ENCODE measurements around the gene C6orf89. TPM values are rescaled to one million over a fixed set of nuclear protein-coding genes. Genes with fewer than 3 reads are reported as not detected.
"Not testable (repeated sequence)": the region's sequence is repeated elsewhere in the genome, so short reads cannot be mapped to it uniquely, and the experiment has no call there.

The C6orf89 gene
- total and polyA plus RNA-seq, 2 experiments from 2014 or later: 73.8 to 84.0 TPM

GRCh38 chr6:36890112-36890663 is 4.4 kb downstream of the C6orf89 start:
- no peaks in the 10 kb centered on the region for H3K9me3 ChIP-seq (ENCODE audit: low read depth)
- peaks cover 97% of the 10 kb centered on the region for H3K79me2 ChIP-seq (ENCODE audit: insufficient read depth)
- DNase-seq: no peak
- no peaks in the 10 kb centered on the region for H3K27me3 ChIP-seq (replicated peaks; ENCODE audit: insufficient read depth)
- peaks cover 10% of the 10 kb centered on the region; the same call in 1 of the 2 replicates for H3F3A ChIP-seq (ENCODE audit: insufficient read depth)
- peaks cover 17% of the 10 kb centered on the region; the same call in 1 of the 2 replicates for H3K4me1 ChIP-seq (ENCODE audit: insufficient read depth)
- H2AFZ ChIP-seq: no peak overlapping the region
- no peak overlapping the region for H3K4me2 ChIP-seq (ENCODE audit: unreplicated experiment)
- no peaks in the 10 kb centered on the region for H3K9me2 ChIP-seq (ENCODE audit: insufficient read depth)
- no peaks in the 10 kb centered on the region for H4K20me1 ChIP-seq (ENCODE audit: insufficient read depth)
- no peak overlapping the region for H3K27ac ChIP-seq
- 95 to 99% methylated on average over 3 of the region's 3 CpGs for WGBS, 2 experiments (ENCODE audit: low coverage in 1 of 2, low lambda C conversion rate in 2 of 2, missing lambda C conversion rate in 2 of 2)
- in situ Hi-C loops (cut with MboI): loop anchor here (25.0 kb wide), 1 partner anchor 322 kb away; no protein-coding TSS in a partner anchor
- H3K9ac ChIP-seq: no peak overlapping the region
- H3K36me3 ChIP-seq (ENCODE audit: low read depth): peaks cover 4% of the 10 kb centered on the region; the same call in 1 of the 2 replicates
- H3K4me3 ChIP-seq: no peak overlapping the region
- TF ChIP-seq EZH2 (IDR thresholded peaks at IDR 0.05; ENCODE audit: insufficient read depth, poor library complexity, severe bottlenecking) (no peak), EZH2phosphoT487 (IDR thresholded peaks at IDR 0.05; ENCODE audit: insufficient read depth, low read depth) (no peak)

- in situ Hi-C loops (cut with MboI): loop anchor here (25.0 kb wide), 1 partner anchor 321 kb away; no protein-coding TSS in a partner anchor
- not testable (repeated sequence) for H4K20me1 ChIP-seq (ENCODE audit: insufficient read depth); H3K4me2 ChIP-seq (ENCODE audit: unreplicated experiment); H3K27me3 ChIP-seq (replicated peaks; ENCODE audit: insufficient read depth); H3K9me2 ChIP-seq (ENCODE audit: insufficient read depth); H3K9ac ChIP-seq; H3K4me3 ChIP-seq; DNase-seq; H3K36me3 ChIP-seq (ENCODE audit: low read depth); H3K9me3 ChIP-seq (ENCODE audit: low read depth); H3K27ac ChIP-seq; H2AFZ ChIP-seq
- whole genome bisulfite sequencing, 2 experiments (ENCODE audit: low coverage in 1 of 2, low lambda C conversion rate in 2 of 2, missing lambda C conversion rate in 2 of 2): 94 to 96% methylated on average over 2 of the region's 2 CpGs
- Histone ChIP-seq H3K4me1 (ENCODE audit: insufficient read depth) (peaks cover 13% of the 10 kb centered on the region; the same call in 1 of the 2 replicates), H3F3A (ENCODE audit: insufficient read depth) (peaks cover 10% of the 10 kb centered on the region; the same call in 1 of the 2 replicates), H3K79me2 (ENCODE audit: insufficient read depth) (peaks cover 100% of the 10 kb centered on the region)
Measured at GRCh38 chr6:36891153-36891552, 5.4 kb downstream of the C6orf89 start.

- 94 to 95% methylated on average over 8 of the region's 8 CpGs for WGBS, 2 experiments (ENCODE audit: low coverage in 1 of 2, low lambda C conversion rate in 2 of 2, missing lambda C conversion rate in 2 of 2)
- Histone ChIP-seq H2AFZ (no peak overlapping the region), H3K9me2 (ENCODE audit: insufficient read depth) (no peaks in the 10 kb centered on the region), H3K9ac (no peak overlapping the region), H3K27me3 (replicated peaks; ENCODE audit: insufficient read depth) (no peaks in the 10 kb centered on the region), H3K9me3 (ENCODE audit: low read depth) (no peaks in the 10 kb centered on the region), H3F3A (ENCODE audit: insufficient read depth) (peaks cover 10% of the 10 kb centered on the region; the same call in 1 of the 2 replicates), H3K79me2 (ENCODE audit: insufficient read depth) (peaks cover 93% of the 10 kb centered on the region), H4K20me1 (ENCODE audit: insufficient read depth) (no peaks in the 10 kb centered on the region), H3K4me2 (ENCODE audit: unreplicated experiment) (no peak overlapping the region), H3K27ac (no peak overlapping the region), H3K4me1 (ENCODE audit: insufficient read depth) (no peaks in the 10 kb centered on the region), H3K36me3 (ENCODE audit: low read depth) (peaks cover 16% of the 10 kb centered on the region; the same call in 1 of the 2 replicates), H3K4me3 (no peak overlapping the region)
- in situ Hi-C loops (cut with MboI): loop anchor here (25.0 kb wide), 1 partner anchor 318 kb away; no protein-coding TSS in a partner anchor
- TF ChIP-seq EZH2 (IDR thresholded peaks at IDR 0.05; ENCODE audit: insufficient read depth, poor library complexity, severe bottlenecking): no peak
- TF ChIP-seq EZH2phosphoT487 (IDR thresholded peaks at IDR 0.05; ENCODE audit: insufficient read depth, low read depth): no peak
- no peak for DNase-seq
Measured at GRCh38 chr6:36893976-36894932, 8.5 kb downstream of the C6orf89 start.

- in situ Hi-C loops (cut with MboI): loop anchor here (25.0 kb wide), 1 partner anchor 315 kb away; no protein-coding TSS in a partner anchor
- no peaks in the 10 kb centered on the region for H3K27me3 ChIP-seq (replicated peaks; ENCODE audit: insufficient read depth)
- no peaks in the 10 kb centered on the region for H3K9me2 ChIP-seq (ENCODE audit: insufficient read depth)
- H3F3A ChIP-seq (ENCODE audit: insufficient read depth): peaks cover 13% of the 10 kb centered on the region; the same call in 1 of the 2 replicates
- no peak overlapping the region for H3K9ac ChIP-seq
- no peak overlapping the region for H3K4me2 ChIP-seq (ENCODE audit: unreplicated experiment)
- H4K20me1 ChIP-seq (ENCODE audit: insufficient read depth): no peaks in the 10 kb centered on the region
- 85 to 86% methylated on average over 6 of the region's 6 CpGs for WGBS, 2 experiments (ENCODE audit: low coverage in 1 of 2, low lambda C conversion rate in 2 of 2, missing lambda C conversion rate in 2 of 2)
- H3K36me3 ChIP-seq (ENCODE audit: low read depth): peaks cover 35% of the 10 kb centered on the region
- H3K27ac ChIP-seq: no peak overlapping the region
- H2AFZ ChIP-seq: no peak overlapping the region
- no peak overlapping the region for H3K4me3 ChIP-seq
- DNase-seq: peak; percentile 39
- no peaks in the 10 kb centered on the region for H3K9me3 ChIP-seq (ENCODE audit: low read depth)
- peaks cover 59% of the 10 kb centered on the region for H3K79me2 ChIP-seq (ENCODE audit: insufficient read depth)
- H3K4me1 ChIP-seq (ENCODE audit: insufficient read depth): no peaks in the 10 kb centered on the region
- TF ChIP-seq EZH2 (IDR thresholded peaks at IDR 0.05; ENCODE audit: insufficient read depth, poor library complexity, severe bottlenecking) (no peak), EZH2phosphoT487 (IDR thresholded peaks at IDR 0.05; ENCODE audit: insufficient read depth, low read depth) (no peak)
Measured at GRCh38 chr6:36897609-36898008, 11.9 kb downstream of the C6orf89 start.
